OCI-LY3 (cell line): Measurements from ENCODE around the gene PABPN1L.

Experiments used
- CTCF ChIP-seq: fragments of 200-600, 300-600 bp; sonication (generic); IDR thresholded peaks from 2 replicates; pipeline ENCODE4 v1.5.1; 2014; ENCODE audit warnings: antibody characterized with exemption, low read length, low read depth
- EZH2phosphoT487 ChIP-seq: fragments of 200-600 bp; shearing (Covaris generic); IDR thresholded peaks from 2 replicates; pipeline ENCODE4 v1.6.1; 2018; ENCODE audit warnings: antibody characterized with exemption, mixed run types, low read depth

- no peak for TF ChIP-seq CTCF
- no peak for TF ChIP-seq EZH2phosphoT487
These were observed 1.9 kb downstream of the PABPN1L start for GRCh38 chr16:88864521-88864920.
